PC-3 (cell line): ENCODE measurements around the gene RBM33. TPM values are rescaled to one million over a fixed set of nuclear protein-coding genes. Genes with fewer than 3 reads are reported as not detected.

Experiments
- ATAC-seq: fragments of 200-7000 bp; cut with Tn5 transposase; 2 replicates; pipeline ENCODE4 v1.9.1; 2020; ENCODE audit warnings: mild to moderate bottlenecking, moderate library complexity
- BruUV-seq: library from RNA; stranded (reverse); fragments of 400-500 nt; replicated peaks from 2 replicates; lab custom pipeline; 2021; lab: Mats Ljungman, UMichigan
- CTCF ChIA-PET: fragments of 300-600 bp; sonication (Branson Sonifier 250); formaldehyde crosslinking; loops from one replicate; lab custom pipeline; 2022; ENCODE audit warnings: antibody characterized with exemption; lab: Charles Lee
- POLR2A ChIA-PET: fragments of 300-600 bp; sonication (Branson Sonifier 250); formaldehyde crosslinking; loops from one replicate; lab custom pipeline; 2022; ENCODE audit warnings: antibody characterized with exemption; ENCODE audit not compliant: unreplicated experiment; lab: Charles Lee
- DNase-seq: peaks from one replicate; pipeline ENCODE4 v3.0.0-alpha.2; 2015
- H2AFZ ChIP-seq: fragments of 300-600 bp; sonication (generic); 2 replicates; pipeline ENCODE4 v1.6.0; 2016; ENCODE audit warnings: antibody characterized with exemption, low read length
- H3F3A ChIP-seq: fragments of 300-600 bp; sonication (generic); one replicate; pipeline ENCODE4 v1.6.0; 2017; ENCODE audit warnings: antibody characterized with exemption, low read length, control low read depth, mild to moderate bottlenecking; ENCODE audit not compliant: unreplicated experiment
- H3K27ac ChIP-seq: fragments of 300-600 bp; sonication (generic); 2 replicates; pipeline ENCODE4 v1.5.1; 2016; ENCODE audit warnings: mild to moderate bottlenecking, low read length
- H3K27me3 ChIP-seq: fragments of 300-600 bp; sonication (generic); 2 replicates; pipeline ENCODE4 v1.6.1; 2016; ENCODE audit warnings: low read length, mixed read lengths
- H3K36me3 ChIP-seq: fragments of 300-600 bp; sonication (generic); 2 replicates; pipeline ENCODE4 v1.6.1; 2016; ENCODE audit warnings: low read depth, mixed run types, low read length, mixed read lengths
- H3K4me1 ChIP-seq: fragments of 300-600 bp; sonication (generic); 2 replicates; pipeline ENCODE4 v1.5.1; 2016; ENCODE audit warnings: low read length; ENCODE audit not compliant: insufficient read depth
- H3K4me2 ChIP-seq: fragments of 300-600 bp; sonication (generic); 2 replicates; pipeline ENCODE4 v1.6.0; 2016; ENCODE audit warnings: low read length
- H3K4me3 ChIP-seq: fragments of 300-600 bp; sonication (generic); 2 replicates; pipeline ENCODE4 v1.5.1; 2016; ENCODE audit warnings: mild to moderate bottlenecking, low read length, mixed read lengths
- H3K79me2 ChIP-seq: fragments of 300-600 bp; sonication (generic); 2 replicates; pipeline ENCODE4 v1.6.1; 2017; ENCODE audit warnings: low read length, mixed read lengths
- H3K9ac ChIP-seq: fragments of 300-600 bp; sonication (generic); 2 replicates; pipeline ENCODE4 v1.6.0; 2016; ENCODE audit warnings: mild to moderate bottlenecking, low read length
- H3K9me2 ChIP-seq: fragments of 300-600 bp; sonication (generic); replicated peaks from 2 replicates; pipeline ENCODE4 v1.6.1; 2016; ENCODE audit warnings: mixed run types, low read length, mixed read lengths
- H3K9me3 ChIP-seq: fragments of 300-600 bp; sonication (generic); 2 replicates; pipeline ENCODE4 v1.6.1; 2016; ENCODE audit warnings: low read length, mixed read lengths
- H4K20me1 ChIP-seq: fragments of 300-600 bp; sonication (generic); 2 replicates; pipeline ENCODE4 v1.6.1; 2016; ENCODE audit warnings: low read length, mixed read lengths
- EZH2 ChIP-seq: fragments of 300-600 bp; sonication (generic); IDR thresholded peaks from one replicate; pipeline ENCODE4 v1.6.1; 2017; ENCODE audit warnings: antibody characterized with exemption, mild to moderate bottlenecking, low read length; ENCODE audit not compliant: unreplicated experiment
- EZH2phosphoT487 ChIP-seq: fragments of 300-600 bp; sonication (generic); IDR thresholded peaks from 2 replicates; pipeline ENCODE4 v1.6.1; 2018; ENCODE audit warnings: mild to moderate bottlenecking, antibody characterized with exemption, low read length, borderline replicate concordance
- intact Hi-C: fragments of 100-400 bp; cut with micrococcal nuclease; formaldehyde crosslinking; loops from 2 replicates; pipeline ENCODE4 v1.9.0; 2023
- total RNA-seq: library from RNA; depleted of rRNA; stranded (reverse); fragments of >200 nt; gene quantifications from 2 replicates; pipeline ENCODE4 v1.2.3, GENCODE V29; 2014
- TF ChIP-seq, protein P1 (sequence below): fragments of 300-600 bp; sonication (generic); conservative IDR thresholded peaks from 2 replicates; pipeline ENCODE4 v1.5.1; 2017; ENCODE audit warnings: antibody characterized with exemption, low read depth, mild to moderate bottlenecking, low read length

RBM33 gene
- total RNA-seq, 1 experiment from 2014 or later = 25.3 TPM

- peaks cover 49% of the 10 kb centered on the region for H3K27me3 ChIP-seq
- no peak overlapping the region for H3K9ac ChIP-seq
- no peaks in the 10 kb centered on the region for H3K79me2 ChIP-seq
- CTCF ChIA-PET = no interaction called here
- no peak overlapping the region for H3K4me3 ChIP-seq
- POLR2A ChIA-PET = no interaction called here
- no peaks in the 10 kb centered on the region for H3K36me3 ChIP-seq
- H3K4me2 ChIP-seq = no peak overlapping the region
- H4K20me1 ChIP-seq = no peaks in the 10 kb centered on the region
- no peaks in the 10 kb centered on the region for H3F3A ChIP-seq
- no peak overlapping the region for H3K27ac ChIP-seq
- intact Hi-C loops = no loop called here
- H2AFZ ChIP-seq = no peak overlapping the region
- ATAC-seq (no peak), DNase-seq (no peak)
- no peaks in the 10 kb centered on the region for H3K9me2 ChIP-seq
- no TSS peak for BruUV-seq
- no peaks in the 10 kb centered on the region for H3K9me3 ChIP-seq
- no peaks in the 10 kb centered on the region for H3K4me1 ChIP-seq
- TF ChIP-seq, protein P1, sequence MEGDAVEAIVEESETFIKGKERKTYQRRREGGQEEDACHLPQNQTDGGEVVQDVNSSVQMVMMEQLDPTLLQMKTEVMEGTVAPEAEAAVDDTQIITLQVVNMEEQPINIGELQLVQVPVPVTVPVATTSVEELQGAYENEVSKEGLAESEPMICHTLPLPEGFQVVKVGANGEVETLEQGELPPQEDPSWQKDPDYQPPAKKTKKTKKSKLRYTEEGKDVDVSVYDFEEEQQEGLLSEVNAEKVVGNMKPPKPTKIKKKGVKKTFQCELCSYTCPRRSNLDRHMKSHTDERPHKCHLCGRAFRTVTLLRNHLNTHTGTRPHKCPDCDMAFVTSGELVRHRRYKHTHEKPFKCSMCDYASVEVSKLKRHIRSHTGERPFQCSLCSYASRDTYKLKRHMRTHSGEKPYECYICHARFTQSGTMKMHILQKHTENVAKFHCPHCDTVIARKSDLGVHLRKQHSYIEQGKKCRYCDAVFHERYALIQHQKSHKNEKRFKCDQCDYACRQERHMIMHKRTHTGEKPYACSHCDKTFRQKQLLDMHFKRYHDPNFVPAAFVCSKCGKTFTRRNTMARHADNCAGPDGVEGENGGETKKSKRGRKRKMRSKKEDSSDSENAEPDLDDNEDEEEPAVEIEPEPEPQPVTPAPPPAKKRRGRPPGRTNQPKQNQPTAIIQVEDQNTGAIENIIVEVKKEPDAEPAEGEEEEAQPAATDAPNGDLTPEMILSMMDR = no peak
- TF ChIP-seq EZH2phosphoT487 (no peak), EZH2 (no peak)
Observed at GRCh38 chr7:155603858-155604503, 40.5 kb upstream of the RBM33 start.

GRCh38 chr7:155604504-155604997 is 39.9 kb upstream of the RBM33 start:
- H2AFZ ChIP-seq = no peak overlapping the region
- H3K9ac ChIP-seq = no peak overlapping the region
- H3F3A ChIP-seq = no peaks in the 10 kb centered on the region
- ATAC-seq (no peak), DNase-seq (no peak)
- no peaks in the 10 kb centered on the region for H3K4me1 ChIP-seq
- ChIA-PET CTCF (no interaction called here), POLR2A (no interaction called here)
- no TSS peak for BruUV-seq
- no peaks in the 10 kb centered on the region for H3K36me3 ChIP-seq
- H3K9me2 ChIP-seq = no peaks in the 10 kb centered on the region
- no peak overlapping the region for H3K27ac ChIP-seq
- H3K79me2 ChIP-seq = no peaks in the 10 kb centered on the region
- TF ChIP-seq EZH2phosphoT487 = no peak
- TF ChIP-seq, protein P1 = no peak
- TF ChIP-seq EZH2 = no peak
- no peak overlapping the region for H3K4me3 ChIP-seq
- no peaks in the 10 kb centered on the region for H3K9me3 ChIP-seq
- intact Hi-C loops = no loop called here
- H3K4me2 ChIP-seq = no peak overlapping the region
- H3K27me3 ChIP-seq = peaks cover 44% of the 10 kb centered on the region
- no peaks in the 10 kb centered on the region for H4K20me1 ChIP-seq

GRCh38 chr7:155609185-155609584 is 35.3 kb upstream of the RBM33 start:
- Histone ChIP-seq H3K4me3 (no peak overlapping the region), H3K27ac (no peak overlapping the region), H3K9me2 (no peaks in the 10 kb centered on the region), H3K4me2 (no peak overlapping the region), H4K20me1 (no peaks in the 10 kb centered on the region), H3K9me3 (no peaks in the 10 kb centered on the region), H3K79me2 (no peaks in the 10 kb centered on the region), H3K27me3 (peaks cover 24% of the 10 kb centered on the region), H2AFZ (no peak overlapping the region), H3K4me1 (no peaks in the 10 kb centered on the region), H3F3A (no peaks in the 10 kb centered on the region), H3K9ac (no peak overlapping the region), H3K36me3 (no peaks in the 10 kb centered on the region)
- no TSS peak for BruUV-seq
- DNase-seq = no peak
- no peak for TF ChIP-seq EZH2phosphoT487
- TF ChIP-seq EZH2 = no peak
- TF ChIP-seq, protein P1 = no peak
- intact Hi-C loops = no loop called here
- ChIA-PET CTCF (interaction anchor here (0.6 kb wide), 1 partner anchor 22 kb away, joined by 3 read pairs; no protein-coding TSS in a partner anchor), POLR2A (no interaction called here)
- ATAC-seq = no peak
